Stomach (tissue), 4 donors: ENCODE measurements around the gene RIOK3.

ENCODE experiments used
- CTCF ChIP-seq, 7 experiments: fragments of 450-650 bp in 4 of 7; fragments of 200-600 bp in 3 of 7; sonication (generic) in 3 of 7; IDR thresholded peaks; one replicate each; pipeline ENCODE4 v1.5.1; 2016 to 2019; ENCODE audit warnings: antibody characterized with exemption in 7 of 7, control low read depth in 2 of 7, mild to moderate bottlenecking in 1 of 7
- POLR2A ChIP-seq, 4 donors: fragments of 450-650 bp; IDR thresholded peaks; one replicate each; pipeline ENCODE4 v1.6.1; 2016; ENCODE audit warnings: antibody characterized with exemption in 4 of 4, control low read depth in 2 of 4, mild to moderate bottlenecking in 1 of 4, moderate library complexity in 1 of 4

GRCh38 chr18:23531912-23532311 lies 78.8 kb downstream of the RIOK3 start:
- TF ChIP-seq CTCF (IDR thresholded peaks at IDR 0.05) (no peak), POLR2A (IDR thresholded peaks at IDR 0.05) (no peak)
